H54 (cell line): ENCODE measurements around the gene PIGN.
A peak's percentile ranks its signal among the peaks of the same experiment; 100 is the strongest.
"Not testable (repeated sequence)": the region's sequence is repeated elsewhere in the genome, so short reads cannot be mapped to it uniquely, and the experiment has no call there.

Source experiments
- DNase-seq: peaks from one replicate; pipeline ENCODE4 v3.0.0; 2011; ENCODE audit warnings: low spot score, mixed read lengths; ENCODE audit not compliant: insufficient read length
- FAIRE-seq: peaks from 3 replicates; lab custom pipeline; 2011; peaks lifted over from hg19 to GRCh38; lab: Jason Lieb, UNC
- POLR2A ChIP-seq: IDR thresholded peaks from 2 replicates; pipeline ENCODE4 v1.6.1; 2011; ENCODE audit warnings: low read depth, mild to moderate bottlenecking, low read length

Gene PIGN

GRCh38 chr18:62198259-62198658 lies 11.4 kb upstream of the PIGN start:
- no peak for TF ChIP-seq POLR2A
- FAIRE-seq, result no peak
- no peak for DNase-seq

DNA sequence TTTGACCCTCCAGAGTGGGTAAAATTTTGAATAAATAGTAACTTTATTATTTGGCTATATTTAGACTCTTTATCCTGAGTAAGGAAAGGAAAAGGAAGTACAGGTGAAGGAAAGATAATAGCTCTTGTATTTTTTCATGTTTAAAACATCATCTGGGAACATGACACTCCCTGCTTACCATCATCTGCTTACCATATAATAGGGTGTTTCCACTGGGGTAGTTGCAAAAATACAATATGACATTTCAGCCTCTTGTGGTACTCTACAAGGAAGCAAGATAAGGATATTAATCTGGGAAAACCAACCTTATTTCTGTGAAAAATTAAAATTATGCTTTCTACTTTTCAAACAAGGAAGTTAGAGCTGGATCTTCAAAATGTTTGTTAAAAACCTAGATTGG lies 10.1 kb upstream of the PIGN start:
- no peak for DNase-seq
- TF ChIP-seq POLR2A, result no peak
- no peak for FAIRE-seq

DNA sequence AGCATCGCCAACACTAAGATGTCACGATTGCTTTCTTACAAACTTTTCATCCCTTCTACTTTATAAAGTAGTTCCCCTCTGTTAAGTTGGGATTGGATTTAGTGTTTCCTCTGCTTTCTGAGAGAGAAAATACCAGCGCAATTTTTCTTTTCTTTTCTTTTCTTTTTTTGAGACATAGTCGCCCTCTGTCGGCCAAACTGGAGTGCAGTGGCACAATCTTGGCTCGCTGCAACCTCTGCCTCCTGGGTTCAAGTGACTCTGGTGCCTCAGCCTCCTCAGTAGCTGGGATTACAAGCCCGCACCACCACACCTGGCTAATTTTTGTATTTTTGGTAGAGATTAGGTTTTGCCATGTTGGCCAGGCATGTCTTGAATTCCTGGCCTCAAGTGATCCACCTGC lies 9.2 kb upstream of the PIGN start:
- DNase-seq (no peak), FAIRE-seq (no peak)
- TF ChIP-seq POLR2A, result no peak

GRCh38 chr18:62189208-62189607 lies 2.4 kb upstream of the PIGN start:
- DNase-seq (no peak), FAIRE-seq (no peak)
- no peak for TF ChIP-seq POLR2A

DNA sequence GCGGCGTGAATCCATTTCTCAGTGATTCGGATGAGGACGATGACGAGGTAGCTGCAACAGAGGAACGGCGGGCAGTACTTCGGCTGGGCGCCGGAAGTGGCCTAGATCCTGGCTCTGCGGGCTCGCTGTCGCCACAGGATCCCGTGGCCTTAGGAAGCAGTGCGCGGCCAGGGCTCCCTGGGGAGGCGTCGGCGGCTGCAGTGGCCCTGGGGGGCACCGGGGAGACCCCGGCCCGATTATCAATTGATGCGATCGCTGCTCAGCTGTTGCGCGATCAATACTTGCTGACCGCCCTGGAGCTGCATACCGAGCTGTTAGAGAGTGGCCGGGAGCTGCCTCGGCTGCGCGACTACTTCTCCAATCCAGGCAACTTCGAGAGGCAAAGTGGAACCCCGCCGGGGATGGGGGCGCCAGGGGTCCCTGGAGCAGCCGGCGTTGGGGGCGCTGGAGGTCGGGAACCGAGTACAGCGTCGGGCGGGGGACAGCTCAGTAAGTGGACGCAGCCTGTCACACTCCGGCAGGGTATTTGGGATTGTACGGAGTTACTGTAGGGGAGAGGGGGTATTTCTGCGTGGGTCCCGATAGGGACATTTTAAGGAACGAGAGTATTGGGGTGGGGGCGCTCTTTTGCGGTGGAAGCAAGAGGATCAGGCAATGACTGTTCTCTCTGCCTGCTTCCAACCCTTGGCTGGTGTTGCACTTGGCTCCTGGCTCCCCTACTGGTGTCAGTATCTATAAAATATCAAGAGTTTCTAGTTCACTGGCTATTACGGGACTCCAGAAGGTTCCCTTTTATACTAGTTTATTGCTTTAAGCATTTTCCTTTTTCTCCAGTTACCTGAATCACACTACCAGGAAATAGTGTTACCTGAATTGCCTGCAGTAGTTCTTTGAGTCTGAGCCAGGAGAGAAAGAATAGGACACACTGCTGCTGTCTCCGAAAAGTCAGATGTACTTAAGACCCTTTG lies 971 bp upstream of the PIGN start:
- peak; percentile 19 for DNase-seq
- no peak for TF ChIP-seq POLR2A
- FAIRE-seq, result no peak

DNA sequence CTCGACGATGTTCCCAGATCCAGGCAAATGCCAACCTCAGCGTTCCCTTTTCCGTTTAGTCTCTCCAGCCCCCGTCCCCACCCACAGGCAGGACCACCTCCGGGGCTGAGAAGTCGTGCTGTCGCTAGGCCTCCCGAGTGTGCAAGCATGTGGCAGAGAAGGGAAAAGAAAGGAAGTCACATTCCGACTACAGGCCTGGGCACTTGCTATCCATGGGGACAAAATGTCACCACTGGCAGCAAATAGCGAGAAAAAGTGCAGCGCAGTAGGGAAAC lies 420 bp downstream of the PIGN start:
- no peak for TF ChIP-seq POLR2A
- DNase-seq (no peak), FAIRE-seq (peak; percentile 23)

DNA sequence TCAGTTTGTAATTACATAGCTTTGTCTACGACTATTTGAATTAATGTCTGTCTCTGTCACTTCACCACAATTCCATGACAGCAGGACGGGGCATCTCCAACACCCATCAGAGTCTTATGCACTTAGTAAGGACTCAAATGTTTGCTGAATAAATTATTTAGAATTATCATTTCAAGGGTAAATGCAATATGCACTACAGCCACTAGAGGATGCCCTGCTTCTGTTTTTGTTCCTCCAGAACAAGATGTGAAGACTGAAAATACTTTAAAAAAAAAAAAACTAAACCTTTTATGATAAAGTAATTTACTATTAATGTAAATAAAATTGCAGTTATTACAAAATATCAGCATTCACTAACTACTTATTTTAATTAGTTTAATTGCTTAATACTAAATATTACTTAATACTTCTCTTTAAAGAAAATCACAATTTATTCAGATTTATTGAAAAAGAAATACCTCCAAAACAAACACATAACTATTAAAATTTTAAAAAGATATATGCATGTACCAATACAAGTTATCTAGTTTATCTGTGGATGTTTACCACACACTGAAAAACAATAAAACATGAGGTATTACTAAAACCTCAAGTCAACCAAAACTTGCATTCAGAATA lies 3.2 kb downstream of the PIGN start:
- no peak for DNase-seq
- no peak for FAIRE-seq
- no peak for TF ChIP-seq POLR2A

DNA sequence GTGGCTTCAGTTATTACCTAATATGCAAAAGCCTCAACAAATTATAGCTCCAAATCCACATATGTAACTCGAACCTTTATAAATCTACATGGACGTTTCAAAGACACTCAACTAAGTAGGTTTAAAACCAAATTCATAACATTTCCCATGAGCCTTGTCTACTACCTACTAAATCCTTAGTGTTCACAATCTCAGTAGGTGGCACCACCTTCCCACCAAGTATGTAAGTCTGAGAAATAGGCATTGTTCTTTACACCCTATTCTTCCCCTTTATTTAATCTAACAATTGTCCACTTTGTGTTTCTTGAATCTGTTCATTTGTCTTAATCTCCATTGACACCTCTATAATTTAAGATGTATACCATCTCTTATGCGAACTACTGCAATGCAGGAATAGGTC lies 4.6 kb downstream of the PIGN start:
- DNase-seq, result no peak
- FAIRE-seq, result no peak
- TF ChIP-seq POLR2A, result no peak

DNA sequence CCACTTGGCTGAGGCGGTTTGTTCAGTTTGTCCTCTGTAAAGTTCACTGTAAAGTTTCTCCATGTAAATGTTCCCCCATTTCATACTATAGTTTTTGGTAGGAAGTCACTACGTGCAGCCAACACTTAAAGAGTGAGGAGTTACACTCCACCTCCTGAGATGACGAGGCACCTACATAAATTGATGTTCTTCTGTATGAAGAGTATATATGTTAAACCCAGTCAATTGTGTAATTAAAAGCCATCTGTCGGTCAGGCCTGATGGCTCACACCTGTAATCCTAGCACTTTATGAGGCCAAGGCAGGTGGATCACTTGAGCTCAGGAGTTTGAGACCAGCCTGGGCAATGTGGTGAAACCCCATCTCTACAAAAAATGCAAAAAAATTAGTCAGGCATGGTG lies 7.6 kb downstream of the PIGN start:
- no peak for DNase-seq
- no peak for FAIRE-seq

DNA sequence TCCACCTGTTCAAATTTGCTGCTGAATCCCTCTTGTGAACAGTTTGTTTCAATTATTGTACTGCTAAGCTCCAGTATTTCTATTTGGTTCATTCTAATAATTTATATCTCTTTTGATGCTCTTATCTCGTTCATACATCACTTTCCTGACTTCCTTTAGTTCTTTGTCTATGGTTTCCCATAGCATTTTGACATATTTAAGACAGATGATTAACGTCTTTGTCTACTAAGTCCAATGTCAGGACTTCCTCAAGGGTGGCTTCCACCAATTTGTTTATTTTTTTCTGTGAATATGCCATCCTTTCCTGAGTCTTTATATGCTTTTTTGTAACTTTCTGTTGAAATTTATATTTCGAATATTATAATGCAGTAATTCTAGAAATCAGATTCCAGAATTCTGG lies 9.6 kb downstream of the PIGN start:
- TF ChIP-seq POLR2A, result no peak
- FAIRE-seq, result no peak
- DNase-seq, result no peak

More for the DNA sequence above, 7.6 kb downstream of the PIGN start:
- no peak for TF ChIP-seq POLR2A

GRCh38 chr18:62175521-62175920 lies 11.3 kb downstream of the PIGN start:
- TF ChIP-seq POLR2A, result no peak
- DNase-seq (no peak), FAIRE-seq (no peak)

- no peak for FAIRE-seq
Measured at GRCh38 chr18:62172298-62172697, 14.6 kb downstream of the PIGN start.

DNA sequence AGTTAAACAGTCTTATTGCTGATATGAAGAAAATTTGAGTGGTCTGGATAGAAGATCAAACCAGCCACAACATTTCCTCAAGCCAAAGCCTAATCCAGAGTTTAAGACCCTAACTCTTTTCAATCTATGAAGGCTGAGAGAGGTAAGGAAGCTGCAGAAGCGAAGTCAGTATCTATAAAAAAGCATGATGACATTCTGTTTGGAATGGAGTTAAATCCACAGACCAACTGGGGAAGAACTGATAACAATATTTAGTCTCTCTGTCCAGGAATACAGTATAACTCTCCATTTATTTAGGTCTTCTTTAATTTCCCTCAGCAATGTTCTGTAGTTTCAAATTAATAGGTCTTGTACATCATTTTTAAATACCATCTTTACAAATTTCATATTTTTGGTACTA lies 16.0 kb downstream of the PIGN start:
- no peak for TF ChIP-seq POLR2A
- FAIRE-seq (no peak), DNase-seq (no peak)

More at GRCh38 chr18:62172298-62172697, 14.6 kb downstream of the PIGN start:
- DNase-seq, result no peak
- no peak for TF ChIP-seq POLR2A

DNA sequence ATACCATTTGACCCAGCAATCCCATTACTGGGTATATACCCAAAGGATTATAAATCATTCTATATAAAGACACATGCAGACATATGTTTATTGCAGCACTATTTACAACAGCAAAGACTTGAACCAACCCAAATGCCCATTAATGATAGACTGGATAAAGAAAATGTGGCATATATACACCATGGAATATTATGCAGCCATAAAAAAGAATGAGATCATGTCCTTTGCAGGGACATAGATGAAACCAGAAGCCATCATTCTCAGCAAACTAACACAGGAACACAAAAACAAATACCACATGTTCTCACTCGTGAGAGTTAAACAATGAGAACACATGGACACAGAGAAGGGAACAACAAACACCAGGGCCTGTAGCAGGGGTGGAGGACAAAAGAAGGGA lies 20.3 kb downstream of the PIGN start:
- not testable (repeated sequence) for FAIRE-seq, DNase-seq

DNA sequence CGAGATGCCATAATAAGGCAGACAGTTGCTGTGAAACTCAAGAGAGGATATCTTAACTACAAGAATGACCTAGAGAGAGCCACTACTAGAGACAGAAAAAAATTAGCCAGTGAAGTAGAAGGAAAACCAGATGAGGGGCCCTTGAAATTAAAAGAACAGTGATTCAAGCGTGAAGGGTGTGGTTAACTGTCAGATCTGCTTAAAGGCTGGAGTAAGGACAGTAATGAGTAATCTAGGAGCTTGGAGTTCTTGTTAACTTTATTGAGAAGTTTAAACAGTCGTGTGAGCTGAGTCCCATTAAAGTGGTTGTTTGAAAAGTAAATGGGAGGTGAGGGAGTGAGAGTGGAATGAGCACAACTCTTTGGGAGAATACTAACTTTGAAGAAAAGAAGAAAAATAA lies 21.3 kb downstream of the PIGN start:
- TF ChIP-seq POLR2A, result no peak
- FAIRE-seq, result no peak
- DNase-seq, result no peak
